Peyer's patch (tissue), 4 donors: ENCODE data around the gene CLDN6. TPM values are rescaled to one million over a fixed set of nuclear protein-coding genes. Genes with fewer than 3 reads are reported as not detected.

Experiments
- DNase-seq, 3 donors: peaks; one replicate each; pipeline ENCODE4 v3.0.0-alpha.2; 2017 to 2019
- H3K27ac ChIP-seq, 4 donors: fragments of 200-600 bp; sonication (generic); one replicate each; pipeline ENCODE4 v1.5.1; 2016 to 2019
- H3K27me3 ChIP-seq, 2 donors: fragments of 200-600 bp; sonication (generic); one replicate each; pipeline ENCODE4 v1.5.1; 2019
- H3K36me3 ChIP-seq, 3 donors: fragments of 200-600 bp; sonication (generic); one replicate each; pipeline ENCODE4 v1.5.1; 2016 to 2019
- H3K4me1 ChIP-seq, 4 donors: fragments of 200-600 bp; sonication (generic); one replicate each; pipeline ENCODE4 v1.5.1; 2016 to 2019
- H3K4me3 ChIP-seq, 4 donors: fragments of 200-600 bp; sonication (generic); 1 replicate in 3 of 4; 2 replicates in 1 of 4; pipeline ENCODE4 v1.5.1; 2016 to 2019; ENCODE audit warnings: mild to moderate bottlenecking in 1 of 4
- H3K9me3 ChIP-seq, 4 donors: fragments of 200-600 bp; sonication (generic); one replicate each; pipeline ENCODE4 v1.5.1; 2016 to 2019; ENCODE audit warnings: mild to moderate bottlenecking in 1 of 4
- CTCF ChIP-seq, 6 experiments: fragments of 450-650 bp in 4 of 6; fragments of 200-600 bp in 2 of 6; sonication (generic) in 1 of 6; IDR thresholded peaks; one replicate each; pipeline ENCODE4 v1.5.1; 2017 to 2019; ENCODE audit warnings: antibody characterized with exemption in 6 of 6, mild to moderate bottlenecking in 3 of 6, moderate library complexity in 1 of 6
- POLR2A ChIP-seq, 2 donors: fragments of 450-650 bp; IDR thresholded peaks; one replicate each; pipeline ENCODE4 v1.5.1; 2017; ENCODE audit warnings: antibody characterized with exemption in 2 of 2, mild to moderate bottlenecking in 2 of 2, moderate library complexity in 2 of 2
- total RNA-seq, 4 donors: library from RNA; depleted of rRNA; stranded (reverse); fragments of >200 nt; gene quantifications; one replicate each; pipeline ENCODE4 v1.1.0, GENCODE V29; 2016

The CLDN6 gene
- total RNA-seq, result not detected

- TF ChIP-seq POLR2A (IDR thresholded peaks at IDR 0.05) (no peak), CTCF (IDR thresholded peaks at IDR 0.05) (peak in 2 of 6 experiments; percentile 13 to 15)
- peaks cover 5 to 34% (median 23%) of the 10 kb centered on the region in 4 donors for H3K4me1 ChIP-seq
- DNase-seq, result no peak
- no peak within 1 kb of the TSS for H3K27ac ChIP-seq
- H3K27me3 ChIP-seq, result no peaks in the 10 kb centered on the region
- H3K36me3 ChIP-seq, result no peaks in the 10 kb centered on the region
- no peak within 1 kb of the TSS for H3K4me3 ChIP-seq
- H3K9me3 ChIP-seq, result no peaks in the 10 kb centered on the region
Observed at GRCh38 chr16:3017794-3018506, at the start of gene CLDN6. Gene CLDN6, minus strand, starts transcription at chr16:3018183. Its CDS starts 2,162 bp downstream, at chr16:3016021.

GRCh38 chr16:3066440-3066748, 48.4 kb upstream of the CLDN6 start:
- Histone ChIP-seq H3K27ac (peak overlapping the region; percentile 79 to 92 (median 85)), H3K4me1 (peaks cover 0 to 28% (median 6%) of the 10 kb centered on the region in 4 donors), H3K4me3 (peak overlapping the region; percentile 38 to 67 (median 58)), H3K36me3 (peaks cover 0 to 18% (median 0%) of the 10 kb centered on the region in 3 donors), H3K9me3 (no peaks in the 10 kb centered on the region), H3K27me3 (no peaks in the 10 kb centered on the region)
- TF ChIP-seq CTCF (IDR thresholded peaks at IDR 0.05), result no peak
- TF ChIP-seq POLR2A (IDR thresholded peaks at IDR 0.05), result no peak
- DNase-seq, result no peak

GRCh38 chr16:3065742-3066439, 47.9 kb upstream of the CLDN6 start:
- no peaks in the 10 kb centered on the region for H3K9me3 ChIP-seq
- H3K36me3 ChIP-seq, result peaks cover 0 to 18% (median 0%) of the 10 kb centered on the region in 3 donors
- H3K27me3 ChIP-seq, result no peaks in the 10 kb centered on the region
- peak in 1 of 3 donors; percentile 72 for DNase-seq
- peaks cover 0 to 28% (median 6%) of the 10 kb centered on the region in 4 donors for H3K4me1 ChIP-seq
- H3K27ac ChIP-seq, result peak overlapping the region; percentile 79 to 92 (median 85)
- TF ChIP-seq POLR2A (IDR thresholded peaks at IDR 0.05) (no peak), CTCF (IDR thresholded peaks at IDR 0.05) (no peak)
- H3K4me3 ChIP-seq, result peak overlapping the region; percentile 38 to 67 (median 58)

GRCh38 chr16:3065069-3065741, 47.2 kb upstream of the CLDN6 start, which contains the start of gene IL32:
Gene IL32, plus strand, starts transcription at chr16:3065640. Its CDS starts 172 bp downstream, at chr16:3065812.
- peaks cover 0 to 18% (median 0%) of the 10 kb centered on the region in 3 donors for H3K36me3 ChIP-seq
- TF ChIP-seq CTCF (IDR thresholded peaks at IDR 0.05) (no peak), POLR2A (IDR thresholded peaks at IDR 0.05) (peak; percentile 78 to 83)
- DNase-seq, result peak; percentile 65 to 91 (median 88)
- peak within 1 kb of the TSS; percentile 79 to 92 (median 85) for H3K27ac ChIP-seq
- H3K4me3 ChIP-seq, result peak within 1 kb of the TSS; percentile 38 to 67 (median 58)
- H3K27me3 ChIP-seq, result no peaks in the 10 kb centered on the region
- H3K4me1 ChIP-seq, result peaks cover 0 to 28% (median 6%) of the 10 kb centered on the region in 4 donors
- no peaks in the 10 kb centered on the region for H3K9me3 ChIP-seq

GRCh38 chr16:3063625-3064386, 45.8 kb upstream of the CLDN6 start:
- no peaks in the 10 kb centered on the region for H3K27me3 ChIP-seq
- no peak for TF ChIP-seq POLR2A (IDR thresholded peaks at IDR 0.05)
- TF ChIP-seq CTCF (IDR thresholded peaks at IDR 0.05), result no peak
- H3K9me3 ChIP-seq, result no peaks in the 10 kb centered on the region
- peak overlapping the region in 3 of 4 donors; percentile 5 to 92 (median 87) for H3K27ac ChIP-seq
- DNase-seq, result no peak
- no peak overlapping the region for H3K4me3 ChIP-seq
- peaks cover 6 to 33% (median 10%) of the 10 kb centered on the region in 4 donors for H3K4me1 ChIP-seq
- H3K36me3 ChIP-seq, result peaks cover 0 to 12% (median 0%) of the 10 kb centered on the region in 3 donors
